Hematopoietic multipotent progenitor cell treated with erythropoietin and hydrocortisone succinate and interleukin-3 and kit ligand, for 8 days (in vitro differentiated cells): ENCODE data around the gene EBF4.
A peak's percentile ranks its signal among the peaks of the same experiment; 100 is the strongest.
"Not testable (repeated sequence)": the region's sequence is repeated elsewhere in the genome, so short reads cannot be mapped to it uniquely, and the experiment has no call there.

Experiments used
- DNase-seq: peaks from one replicate; pipeline ENCODE4 v3.0.0-alpha.2; 2015

Gene EBF4

DNA sequence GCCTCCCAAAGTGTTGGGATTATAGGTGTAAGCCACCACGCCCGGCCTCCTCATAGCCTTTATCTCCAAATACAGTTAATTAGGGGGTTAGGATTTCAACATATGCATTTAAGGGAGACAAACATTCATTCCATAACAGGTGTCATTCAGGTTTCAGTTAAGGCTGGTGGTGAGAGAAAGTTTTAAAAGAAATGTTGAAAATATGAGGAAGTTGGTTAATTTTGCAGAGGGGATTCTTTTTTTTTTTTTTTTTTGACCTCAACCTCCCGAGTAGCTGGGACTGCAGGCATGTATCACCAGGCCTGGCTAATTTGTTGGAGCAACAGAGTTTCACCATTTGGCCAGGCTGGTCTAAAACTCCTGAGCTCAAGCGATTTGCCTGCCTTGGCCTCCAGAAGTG is 12.5 kb upstream of the EBF4 start:
- no peak for DNase-seq

- not testable (repeated sequence) for DNase-seq
Measured at GRCh38 chr20:2682040-2682439, 10.5 kb upstream of the EBF4 start.

DNA sequence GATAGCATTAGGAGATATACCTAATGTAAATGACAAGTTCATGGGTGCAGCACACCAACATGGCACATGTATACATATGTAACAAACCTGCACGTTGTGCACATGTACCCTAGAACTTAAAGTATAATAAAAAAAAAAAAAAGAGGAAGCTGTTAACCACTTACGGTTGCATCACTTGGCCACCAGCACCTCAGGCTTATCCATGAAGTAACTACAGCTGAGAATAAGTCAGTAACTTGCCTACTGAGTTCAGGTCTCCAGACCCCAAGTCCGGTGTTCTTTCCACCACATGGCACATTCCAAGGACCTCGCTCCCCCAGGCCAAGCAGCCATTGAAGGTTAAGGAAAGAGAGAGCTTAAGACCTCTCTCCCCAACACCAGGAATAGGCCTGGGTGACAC is 7.8 kb upstream of the EBF4 start:
- not testable (repeated sequence) for DNase-seq

GRCh38 chr20:2687514-2687913 is 5.1 kb upstream of the EBF4 start:
- no peak for DNase-seq

DNA sequence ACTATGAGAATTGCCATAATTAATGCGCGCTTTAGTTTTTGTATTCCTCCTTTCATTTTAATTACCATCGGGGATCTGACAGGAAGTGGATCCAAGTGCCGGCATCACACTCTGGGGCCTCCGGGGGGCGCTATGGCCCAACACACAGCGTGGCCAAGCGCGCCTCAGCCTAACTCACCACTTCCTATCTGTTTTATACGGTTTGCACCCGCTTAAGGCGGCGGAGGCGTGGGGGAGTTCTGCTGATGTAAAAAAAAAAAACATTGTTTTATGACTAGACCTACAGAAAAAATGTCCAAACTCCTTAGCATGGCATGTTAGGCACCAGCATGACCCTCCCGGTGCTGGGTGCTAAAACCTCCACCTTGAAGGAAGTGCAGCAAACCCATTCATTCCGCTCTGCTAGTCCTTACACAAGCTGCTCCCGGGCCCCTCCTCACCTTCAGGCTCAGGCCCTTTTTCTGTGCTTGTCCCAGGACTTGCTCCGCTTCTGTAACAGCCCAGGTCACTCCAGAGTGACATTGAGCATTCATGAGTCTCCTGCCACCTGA is 4.5 kb upstream of the EBF4 start:
- peak; percentile 76 for DNase-seq

DNA sequence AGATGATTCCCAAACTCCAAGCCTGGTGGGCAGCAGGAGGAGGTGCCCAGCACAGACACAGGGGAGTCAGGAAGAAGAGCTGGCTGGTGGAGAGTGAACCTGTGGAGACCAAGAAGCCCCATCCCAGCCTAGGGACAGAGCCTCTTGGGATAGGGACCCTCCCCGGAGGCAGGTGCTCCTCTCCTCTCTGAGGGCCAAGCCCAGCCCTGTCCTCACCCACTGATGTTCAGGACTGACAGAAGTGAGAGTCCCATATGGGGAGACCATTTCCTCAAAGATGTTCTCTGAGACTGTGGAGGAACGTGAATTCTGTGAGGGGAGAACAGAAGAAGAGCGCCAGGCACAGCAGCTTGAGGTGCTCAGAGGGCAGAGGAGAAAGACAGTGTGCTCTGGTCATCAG is 2.4 kb upstream of the EBF4 start:
- DNase-seq = no peak

GRCh38 chr20:2690718-2691117 is 1.9 kb upstream of the EBF4 start:
- DNase-seq = no peak

GRCh38 chr20:2691127-2691526 is 1.5 kb upstream of the EBF4 start:
- no peak for DNase-seq

- no peak for DNase-seq
Measured at GRCh38 chr20:2691663-2692035, 931 bp upstream of the EBF4 start.

DNA sequence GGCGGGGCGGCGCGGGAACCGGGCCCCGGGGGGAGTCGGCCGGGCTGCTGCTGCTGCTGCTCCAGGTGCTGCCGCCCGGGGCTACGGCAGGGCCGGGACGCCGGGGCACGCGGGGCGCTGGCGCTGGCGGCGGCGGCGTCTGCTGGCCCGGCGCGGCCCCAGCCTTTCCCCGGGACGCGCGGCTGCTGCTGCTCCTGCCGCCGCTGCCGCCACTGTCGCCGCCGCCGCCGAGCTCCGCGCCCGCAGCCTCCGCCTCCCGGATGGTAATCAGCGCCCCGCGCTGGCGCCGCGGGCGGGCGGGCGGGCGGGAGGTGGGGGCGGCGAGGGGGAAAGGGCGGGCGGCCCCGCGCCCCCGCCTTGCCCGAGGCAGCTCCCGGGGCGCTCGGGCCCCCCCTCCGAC is 306 bp downstream of the EBF4 start:
- DNase-seq = no peak

- DNase-seq = no peak
Measured at GRCh38 chr20:2693286-2694007, 867 bp downstream of the EBF4 start.

GRCh38 chr20:2694008-2694471 is 1.5 kb downstream of the EBF4 start:
- DNase-seq = no peak

DNA sequence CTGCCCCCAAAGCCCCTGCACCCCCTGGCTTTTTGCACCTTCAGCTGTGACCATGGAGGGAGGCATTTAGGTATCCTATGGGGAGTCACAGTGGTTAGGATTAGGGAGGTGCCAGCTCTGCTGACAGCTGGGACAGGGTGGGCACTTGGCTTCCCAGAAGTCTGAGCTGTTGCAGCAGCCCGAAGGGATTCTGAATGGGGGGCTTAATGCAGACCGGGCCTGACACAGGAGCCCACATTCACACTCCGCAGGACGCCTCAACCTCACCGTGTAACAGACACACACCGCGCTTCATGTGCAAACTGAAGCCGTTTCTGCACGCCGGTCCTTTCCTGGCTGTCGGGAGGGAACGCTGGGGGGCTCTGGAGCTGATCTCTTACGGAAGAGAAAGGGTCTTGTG is 1.9 kb downstream of the EBF4 start:
- no peak for DNase-seq

- no peak for DNase-seq
Measured at GRCh38 chr20:2695206-2695983, 2.8 kb downstream of the EBF4 start.

- not testable (repeated sequence) for DNase-seq
Measured at GRCh38 chr20:2695984-2696525, 3.5 kb downstream of the EBF4 start.

DNA sequence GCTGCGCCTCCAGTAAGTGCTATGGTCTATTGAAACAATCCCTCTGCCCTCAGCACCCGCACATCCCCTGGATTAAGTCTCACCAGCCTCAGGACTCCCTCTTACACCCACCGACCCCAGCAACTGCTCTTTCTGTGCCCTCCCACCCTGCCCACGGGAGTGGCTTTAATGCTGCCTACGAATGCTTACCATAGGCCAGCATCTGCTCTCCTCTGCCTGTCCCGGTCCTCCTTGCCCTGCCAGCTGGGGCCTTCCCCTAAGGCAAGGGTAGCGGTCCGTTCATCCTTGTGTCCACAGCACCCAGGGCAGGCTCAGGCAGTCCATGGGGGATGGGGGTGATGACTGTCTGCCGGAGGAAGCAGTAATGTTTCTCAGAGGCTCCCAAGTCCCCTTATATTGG is 4.1 kb downstream of the EBF4 start:
- no peak for DNase-seq

- DNase-seq = no peak
Measured at GRCh38 chr20:2697768-2698167, 5.2 kb downstream of the EBF4 start.

DNA sequence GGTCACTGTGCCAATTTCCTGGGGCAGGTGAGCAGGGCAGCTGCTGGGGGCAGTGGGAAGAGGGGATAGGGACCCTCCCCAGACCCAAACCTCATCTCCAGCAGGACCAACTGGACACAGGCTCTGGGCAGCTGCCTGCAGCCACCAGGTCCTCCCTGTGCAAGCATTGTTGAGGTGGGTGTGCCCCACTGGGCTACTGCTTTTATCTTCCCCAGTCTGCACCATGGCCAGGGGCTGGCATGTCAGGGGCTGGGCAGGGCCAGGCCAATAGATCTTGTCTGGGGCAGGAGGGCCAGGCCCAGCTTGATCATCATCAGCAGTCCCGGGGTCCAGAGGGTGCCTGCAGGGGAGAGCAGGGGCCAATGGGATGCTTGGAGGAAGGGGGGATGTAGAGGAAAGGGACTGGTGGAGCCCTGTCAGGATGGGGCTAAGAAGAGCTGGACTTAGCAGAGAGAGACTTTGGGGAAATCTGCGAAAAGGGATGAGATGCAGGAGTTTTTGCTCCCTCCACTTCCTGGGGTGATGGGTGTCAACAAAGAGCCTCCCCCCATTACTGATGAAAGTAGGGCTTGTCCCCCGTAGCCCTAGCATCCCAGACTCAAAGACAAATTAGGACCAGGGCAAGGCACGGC is 5.7 kb downstream of the EBF4 start:
- no peak for DNase-seq

DNA sequence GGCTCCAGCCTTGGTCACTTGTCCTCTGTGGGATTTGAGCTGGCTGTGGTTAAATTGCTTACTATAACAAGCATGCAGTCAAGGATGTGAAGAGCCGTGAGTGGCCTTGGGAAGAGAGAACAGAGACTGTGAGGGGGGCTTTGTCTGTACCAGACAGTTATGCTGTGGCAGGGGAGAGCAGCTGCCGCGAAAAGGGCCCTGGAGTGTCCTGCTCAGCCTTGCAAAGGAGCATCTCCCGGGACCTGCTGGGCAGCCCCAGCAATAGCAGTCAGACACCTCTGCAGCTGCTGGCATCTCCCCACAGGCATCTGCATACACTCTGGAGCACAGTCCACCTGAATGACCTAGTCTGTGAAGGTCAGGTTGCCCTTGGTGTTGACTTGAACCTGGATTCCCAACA is 6.3 kb downstream of the EBF4 start:
- DNase-seq = no peak

DNA sequence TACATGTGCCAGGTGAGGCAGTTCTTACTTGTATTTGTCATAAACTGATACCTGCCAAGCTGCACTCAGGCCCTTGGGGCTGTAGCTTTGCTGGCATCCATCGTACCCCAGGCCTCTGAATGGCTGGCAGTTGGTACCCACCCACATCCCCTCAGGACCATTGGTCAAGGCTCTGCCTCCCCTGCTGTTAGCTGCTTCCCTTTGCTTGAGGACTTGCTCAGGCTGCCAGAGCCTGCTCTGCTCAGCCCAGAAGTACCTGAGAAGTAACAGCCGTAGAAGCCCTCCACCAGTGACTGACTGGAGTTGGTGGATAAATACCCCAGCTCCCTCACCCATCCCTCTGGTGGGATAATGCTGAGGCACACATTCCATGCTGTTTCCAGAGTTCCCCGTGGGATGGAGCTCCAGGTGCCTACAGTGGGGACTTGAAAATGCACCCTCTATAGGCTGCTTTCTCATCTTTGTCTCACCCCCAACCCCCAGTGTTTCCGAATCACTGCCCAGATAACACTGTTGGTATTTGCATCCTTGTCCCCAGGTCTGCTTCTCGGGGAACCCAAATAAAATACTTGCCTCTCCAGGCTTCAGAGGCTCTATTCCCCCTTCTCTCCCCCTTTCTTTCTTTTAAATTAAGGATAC is 7.3 kb downstream of the EBF4 start:
- no peak for DNase-seq

- DNase-seq = no peak
Measured at GRCh38 chr20:2700913-2701620, 8.5 kb downstream of the EBF4 start.

GRCh38 chr20:2701671-2702081 is 9.1 kb downstream of the EBF4 start:
- DNase-seq = no peak
